ENCODE data around the gene HOXC10.

DNA sequence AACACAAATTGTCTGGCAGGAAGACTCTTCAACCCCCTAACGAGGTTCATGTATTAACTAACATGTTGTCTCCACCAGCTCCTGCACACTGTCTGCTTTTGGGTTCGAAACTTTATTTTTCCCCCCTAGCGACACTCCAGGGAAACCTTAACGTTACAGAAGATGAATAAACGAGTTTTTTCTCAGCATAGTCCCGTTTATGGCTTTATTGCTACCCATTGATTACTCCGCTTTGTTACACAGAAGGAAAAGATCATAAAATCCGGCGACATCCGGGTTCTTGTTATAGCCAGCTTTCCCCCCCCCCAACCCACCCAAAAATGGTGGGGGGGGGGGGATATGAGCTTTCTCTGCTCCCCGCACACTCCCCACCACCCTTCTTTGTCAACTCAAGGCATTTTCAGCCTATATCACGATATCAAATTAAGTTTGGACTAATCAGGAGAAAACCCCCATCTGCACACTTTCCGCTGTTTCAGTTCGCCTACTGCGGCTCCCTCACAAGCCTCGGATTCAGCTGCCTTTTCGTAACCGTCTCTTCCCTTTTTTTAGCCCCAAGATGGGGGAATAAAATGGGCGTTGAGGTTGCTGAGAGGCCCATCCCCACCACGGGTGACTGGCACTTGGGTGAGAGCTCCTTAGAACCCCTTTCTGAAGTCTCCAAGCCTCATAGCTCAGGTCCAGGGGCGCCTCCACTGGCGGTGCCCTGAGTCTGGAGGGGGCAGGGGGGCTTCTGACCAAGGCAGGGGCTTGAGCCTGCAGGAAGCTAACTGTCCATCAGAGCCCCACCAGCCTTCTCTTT, 41.9 kb downstream of the HOXC10 start:
- TF ChIP-seq, protein P1, sequence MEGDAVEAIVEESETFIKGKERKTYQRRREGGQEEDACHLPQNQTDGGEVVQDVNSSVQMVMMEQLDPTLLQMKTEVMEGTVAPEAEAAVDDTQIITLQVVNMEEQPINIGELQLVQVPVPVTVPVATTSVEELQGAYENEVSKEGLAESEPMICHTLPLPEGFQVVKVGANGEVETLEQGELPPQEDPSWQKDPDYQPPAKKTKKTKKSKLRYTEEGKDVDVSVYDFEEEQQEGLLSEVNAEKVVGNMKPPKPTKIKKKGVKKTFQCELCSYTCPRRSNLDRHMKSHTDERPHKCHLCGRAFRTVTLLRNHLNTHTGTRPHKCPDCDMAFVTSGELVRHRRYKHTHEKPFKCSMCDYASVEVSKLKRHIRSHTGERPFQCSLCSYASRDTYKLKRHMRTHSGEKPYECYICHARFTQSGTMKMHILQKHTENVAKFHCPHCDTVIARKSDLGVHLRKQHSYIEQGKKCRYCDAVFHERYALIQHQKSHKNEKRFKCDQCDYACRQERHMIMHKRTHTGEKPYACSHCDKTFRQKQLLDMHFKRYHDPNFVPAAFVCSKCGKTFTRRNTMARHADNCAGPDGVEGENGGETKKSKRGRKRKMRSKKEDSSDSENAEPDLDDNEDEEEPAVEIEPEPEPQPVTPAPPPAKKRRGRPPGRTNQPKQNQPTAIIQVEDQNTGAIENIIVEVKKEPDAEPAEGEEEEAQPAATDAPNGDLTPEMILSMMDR (IDR thresholded peaks at IDR 0.05; ENCODE audit: extremely low read depth in 1 of 2, insufficient read depth in 1 of 2, low read depth in 1 of 2, low read length in 2 of 2), result no peak
- TF ChIP-seq POLR2A (IDR thresholded peaks at IDR 0.05; ENCODE audit: low read depth, low read length) (no peak), POLR2AphosphoS5 (IDR thresholded peaks at IDR 0.05; ENCODE audit: insufficient read depth, low read depth, low read length) (no peak)

Data from endothelial cell of umbilical vein (primary cell).